HepG2 (cell line): ENCODE results near the gene MEIS1. TPM values are rescaled to one million over a fixed set of nuclear protein-coding genes. Genes with fewer than 3 reads are reported as not detected.

Source experiments
- XBP1 ChIP-seq: sonication (generic); formaldehyde crosslinking; IDR thresholded peaks from 2 replicates; pipeline ENCODE4 v1.5.0; 2020; ENCODE audit warnings: missing genetic modification reagents
- polyA plus RNA-seq, 8 experiments: library from polyadenylated mRNA; depleted of rRNA in 3 of 8; stranded (reverse) in 7 of 8; unstranded in 1 of 8; fragments of >200 nt; fragmentation: Illumina TruSeq in 4 of 8; extraction: Trizol in 4 of 8; gene quantifications; 2 replicates each; pipeline versions ENCODE4 v1.2.1 to v1.2.3, GENCODE V29; 2011 to 2016; ENCODE audit warnings: low read depth in 4 of 8, missing spikeins in 1 of 8, mixed read lengths in 1 of 8; ENCODE audit not compliant: insufficient read depth in 1 of 8
- total RNA-seq, 5 experiments: library from RNA; depleted of rRNA; stranded (reverse); fragments of >200 nt; fragmentation: Illumina TruSeq; extraction: Trizol; gene quantifications; 2 replicates each; pipeline ENCODE4 v1.2.3, GENCODE V29; 2016; ENCODE audit warnings: low read depth in 1 of 5
- TF ChIP-seq, protein P1 (sequence below): sonication (generic); formaldehyde crosslinking; IDR thresholded peaks from 2 replicates; pipeline ENCODE4 v1.5.0; 2020; ENCODE audit warnings: mild to moderate bottlenecking, missing genetic modification reagents, borderline replicate concordance

Gene MEIS1
- total and polyA plus RNA-seq, 2 of the 13 experiments (the other 11 are each of a cell fraction or from before 2014, with no cell fraction given) = 3.8 to 6.0 TPM

DNA sequence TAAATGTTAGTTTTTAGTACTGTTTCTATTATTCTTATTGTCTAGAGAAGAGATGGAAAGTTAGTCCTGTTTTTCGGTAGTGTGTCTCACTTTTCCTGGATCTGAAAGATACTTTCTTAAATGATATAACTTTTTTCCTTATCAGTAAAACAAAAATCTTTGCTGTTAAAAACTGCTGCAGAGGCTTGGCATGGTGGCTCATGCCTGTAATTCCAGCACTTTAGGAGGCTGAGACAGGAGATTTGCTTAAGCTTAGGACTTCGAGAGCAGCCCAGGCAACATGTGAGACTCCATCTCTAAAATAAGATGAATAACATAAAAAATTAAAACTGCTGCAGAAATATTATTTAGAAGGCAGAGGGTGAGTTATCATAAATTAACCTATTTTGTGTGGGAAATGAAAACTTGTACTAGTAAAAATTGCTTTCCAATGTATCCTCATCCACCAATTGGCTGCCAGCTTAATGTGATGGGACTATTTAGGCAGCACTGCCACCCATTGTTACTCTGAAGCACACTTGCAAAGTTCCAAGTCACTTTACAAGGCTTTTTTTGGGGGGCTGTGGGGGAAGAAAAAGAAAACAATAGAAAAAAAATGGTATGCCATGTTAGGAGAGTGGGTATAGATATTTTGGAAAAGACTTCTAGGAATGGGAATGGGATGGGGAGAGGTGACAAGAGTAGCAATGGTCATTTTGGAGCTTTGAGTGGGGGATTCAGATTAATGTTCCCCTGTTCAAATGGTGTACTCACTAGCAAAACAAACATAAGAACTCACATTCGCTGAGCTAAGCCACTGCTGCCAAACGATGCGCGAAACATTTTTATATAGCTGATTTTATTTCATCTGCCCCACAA lies 62.7 kb downstream of the MEIS1 start (continued):
- TF ChIP-seq, protein P1, sequence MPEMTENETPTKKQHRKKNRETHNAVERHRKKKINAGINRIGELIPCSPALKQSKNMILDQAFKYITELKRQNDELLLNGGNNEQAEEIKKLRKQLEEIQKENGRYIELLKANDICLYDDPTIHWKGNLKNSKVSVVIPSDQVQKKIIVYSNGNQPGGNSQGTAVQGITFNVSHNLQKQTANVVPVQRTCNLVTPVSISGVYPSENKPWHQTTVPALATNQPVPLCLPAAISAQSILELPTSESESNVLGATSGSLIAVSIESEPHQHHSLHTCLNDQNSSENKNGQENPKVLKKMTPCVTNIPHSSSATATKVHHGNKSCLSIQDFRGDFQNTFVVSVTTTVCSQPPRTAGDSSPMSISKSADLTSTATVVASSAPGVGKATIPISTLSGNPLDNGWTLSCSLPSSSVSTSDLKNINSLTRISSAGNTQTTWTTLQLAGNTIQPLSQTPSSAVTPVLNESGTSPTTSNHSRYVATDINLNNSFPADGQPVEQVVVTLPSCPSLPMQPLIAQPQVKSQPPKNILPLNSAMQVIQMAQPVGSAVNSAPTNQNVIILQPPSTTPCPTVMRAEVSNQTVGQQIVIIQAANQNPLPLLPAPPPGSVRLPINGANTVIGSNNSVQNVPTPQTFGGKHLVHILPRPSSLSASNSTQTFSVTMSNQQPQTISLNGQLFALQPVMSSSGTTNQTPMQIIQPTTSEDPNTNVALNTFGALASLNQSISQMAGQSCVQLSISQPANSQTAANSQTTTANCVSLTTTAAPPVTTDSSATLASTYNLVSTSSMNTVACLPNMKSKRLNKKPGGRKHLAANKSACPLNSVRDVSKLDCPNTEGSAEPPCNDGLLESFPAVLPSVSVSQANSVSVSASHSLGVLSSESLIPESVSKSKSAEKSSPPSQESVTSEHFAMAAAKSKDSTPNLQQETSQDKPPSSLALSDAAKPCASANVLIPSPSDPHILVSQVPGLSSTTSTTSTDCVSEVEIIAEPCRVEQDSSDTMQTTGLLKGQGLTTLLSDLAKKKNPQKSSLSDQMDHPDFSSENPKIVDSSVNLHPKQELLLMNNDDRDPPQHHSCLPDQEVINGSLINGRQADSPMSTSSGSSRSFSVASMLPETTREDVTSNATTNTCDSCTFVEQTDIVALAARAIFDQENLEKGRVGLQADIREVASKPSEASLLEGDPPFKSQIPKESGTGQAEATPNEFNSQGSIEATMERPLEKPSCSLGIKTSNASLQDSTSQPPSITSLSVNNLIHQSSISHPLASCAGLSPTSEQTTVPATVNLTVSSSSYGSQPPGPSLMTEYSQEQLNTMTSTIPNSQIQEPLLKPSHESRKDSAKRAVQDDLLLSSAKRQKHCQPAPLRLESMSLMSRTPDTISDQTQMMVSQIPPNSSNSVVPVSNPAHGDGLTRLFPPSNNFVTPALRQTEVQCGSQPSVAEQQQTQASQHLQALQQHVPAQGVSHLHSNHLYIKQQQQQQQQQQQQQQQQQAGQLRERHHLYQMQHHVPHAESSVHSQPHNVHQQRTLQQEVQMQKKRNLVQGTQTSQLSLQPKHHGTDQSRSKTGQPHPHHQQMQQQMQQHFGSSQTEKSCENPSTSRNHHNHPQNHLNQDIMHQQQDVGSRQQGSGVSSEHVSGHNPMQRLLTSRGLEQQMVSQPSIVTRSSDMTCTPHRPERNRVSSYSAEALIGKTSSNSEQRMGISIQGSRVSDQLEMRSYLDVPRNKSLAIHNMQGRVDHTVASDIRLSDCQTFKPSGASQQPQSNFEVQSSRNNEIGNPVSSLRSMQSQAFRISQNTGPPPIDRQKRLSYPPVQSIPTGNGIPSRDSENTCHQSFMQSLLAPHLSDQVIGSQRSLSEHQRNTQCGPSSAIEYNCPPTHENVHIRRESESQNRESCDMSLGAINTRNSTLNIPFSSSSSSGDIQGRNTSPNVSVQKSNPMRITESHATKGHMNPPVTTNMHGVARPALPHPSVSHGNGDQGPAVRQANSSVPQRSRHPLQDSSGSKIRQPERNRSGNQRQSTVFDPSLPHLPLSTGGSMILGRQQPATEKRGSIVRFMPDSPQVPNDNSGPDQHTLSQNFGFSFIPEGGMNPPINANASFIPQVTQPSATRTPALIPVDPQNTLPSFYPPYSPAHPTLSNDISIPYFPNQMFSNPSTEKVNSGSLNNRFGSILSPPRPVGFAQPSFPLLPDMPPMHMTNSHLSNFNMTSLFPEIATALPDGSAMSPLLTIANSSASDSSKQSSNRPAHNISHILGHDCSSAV (CRISPR knock-in tag) = no peak
- TF ChIP-seq XBP1 = no peak
